H1 (cell line): ENCODE results near the gene COL16A1. TPM values are rescaled to one million over a fixed set of nuclear protein-coding genes. Genes with fewer than 3 reads are reported as not detected.

Source experiments
- CBX8 ChIP-seq: fragments of 300-800, 300-1000 bp; sonication (generic); IDR thresholded peaks from 2 replicates; pipeline ENCODE4 v1.7.1; 2016; ENCODE audit warnings: low read depth, low read length, borderline replicate concordance
- JUND ChIP-seq: IDR thresholded peaks from 2 replicates; pipeline ENCODE4 v1.6.1; 2011; ENCODE audit warnings: mild to moderate bottlenecking, improper control_type of control experiment, low read length
- RAD21 ChIP-seq, 2 experiments: IDR thresholded peaks in 1 of 2; conservative IDR thresholded peaks in 1 of 2; 2 replicates each; pipeline ENCODE4 v1.6.1; 2011; ENCODE audit warnings: low read depth in 2 of 2, low read length in 2 of 2, improper control_type of control experiment in 1 of 2, inconsistent platforms in 1 of 2, mild to moderate bottlenecking in 1 of 2, moderate library complexity in 1 of 2
- polyA plus RNA-seq, 7 experiments: library from polyadenylated mRNA; depleted of rRNA in 3 of 7; stranded (reverse) in 5 of 7; unstranded in 2 of 7; fragments of >200 nt in 5 of 7; fragments of 200-250 nt in 2 of 7; gene quantifications; 1 replicate in 5 of 7; 2 replicates in 1 of 7; 4 replicates in 1 of 7; pipeline versions ENCODE4 v1.2.1 to v1.2.3, GENCODE V29; 2011 to 2013; ENCODE audit warnings: missing spikeins in 2 of 7, mixed read lengths in 2 of 7
- total RNA-seq: library from RNA; stranded (reverse); fragmentation: NEBNext Ultra II Directional; extraction: Animal tissue kit (Norgen Biotek cat#: 25700); gene quantifications from 2 replicates; pipeline ENCODE4 v1.2.1, GENCODE V29; 2021

Gene COL16A1
- total and polyA plus RNA-seq, 2 of the 8 experiments (the other 6 are each of a cell fraction or from before 2014, with no cell fraction given), result 2.0 to 10.5 TPM

- TF ChIP-seq RAD21 (IDR thresholded peaks at IDR 0.05 in 1 of 2, conservative IDR thresholded peaks at IDR 0.05 in 1 of 2; ENCODE audit: low read depth in 2 of 2, low read length in 2 of 2), result no peak
- no peak for TF ChIP-seq CBX8
- no peak for TF ChIP-seq JUND
- TF ChIP-seq, all 59 proteins: peak for 0
Measured at GRCh38 chr1:31640964-31641363, 62.9 kb downstream of the COL16A1 start (continued).
